MM.1S (cell line): ENCODE measurements around the gene LMF1.

ENCODE experiments used
- DNase-seq: peaks from one replicate; pipeline ENCODE4 v3.0.0-alpha.2; 2015
- H2AFZ ChIP-seq: fragments of 300-600 bp; sonication (generic); 2 replicates; pipeline ENCODE4 v1.6.0; 2016; ENCODE audit warnings: antibody characterized with exemption, low read length
- H3F3A ChIP-seq: fragments of 300-600 bp; sonication (generic); 2 replicates; pipeline ENCODE4 v1.6.1; 2016; ENCODE audit warnings: mild to moderate bottlenecking, antibody characterized with exemption, low read length, moderate library complexity, mixed read lengths; ENCODE audit not compliant: insufficient read depth
- H3K27ac ChIP-seq: fragments of 300-600 bp; sonication (generic); 2 replicates; pipeline ENCODE4 v1.5.1; 2016; ENCODE audit warnings: mild to moderate bottlenecking, low read length
- H3K27me3 ChIP-seq: fragments of 300-600 bp; sonication (generic); replicated peaks from 2 replicates; pipeline ENCODE4 v1.6.0; 2016; ENCODE audit warnings: low read length; ENCODE audit not compliant: insufficient read depth
- H3K36me3 ChIP-seq: fragments of 300-600 bp; sonication (generic); replicated peaks from 2 replicates; pipeline ENCODE4 v1.6.1; 2016; ENCODE audit warnings: mild to moderate bottlenecking, low read length, mixed read lengths; ENCODE audit not compliant: insufficient read depth
- H3K4me1 ChIP-seq: fragments of 300-600 bp; sonication (generic); 2 replicates; pipeline ENCODE4 v1.6.1; 2016; ENCODE audit warnings: low read length, mixed read lengths
- H3K4me2 ChIP-seq: fragments of 300-600 bp; sonication (generic); 2 replicates; pipeline ENCODE4 v1.6.0; 2016; ENCODE audit warnings: low read depth, low read length
- H3K4me3 ChIP-seq: fragments of 300-600 bp; sonication (generic); 2 replicates; pipeline ENCODE4 v1.5.1; 2016; ENCODE audit warnings: low read length, mixed read lengths
- H3K79me2 ChIP-seq: fragments of 300-600 bp; sonication (generic); 2 replicates; pipeline ENCODE4 v1.6.1; 2016; ENCODE audit warnings: mixed run types, low read length, mixed read lengths
- H3K9ac ChIP-seq: fragments of 300-600 bp; sonication (generic); 2 replicates; pipeline ENCODE4 v1.6.1; 2016; ENCODE audit warnings: low read length, mixed read lengths
- H3K9me2 ChIP-seq: fragments of 300-600 bp; sonication (generic); replicated peaks from 2 replicates; pipeline ENCODE4 v1.6.1; 2016; ENCODE audit warnings: mild to moderate bottlenecking, low read length, mixed read lengths; ENCODE audit not compliant: insufficient read depth
- H3K9me3 ChIP-seq: fragments of 300-600 bp; sonication (generic); replicated peaks from 2 replicates; pipeline ENCODE4 v1.6.1; 2016; ENCODE audit warnings: mild to moderate bottlenecking, low read length, mixed read lengths; ENCODE audit not compliant: insufficient read depth
- H4K20me1 ChIP-seq: fragments of 300-600 bp; sonication (generic); 2 replicates; pipeline ENCODE4 v1.6.1; 2016; ENCODE audit warnings: mild to moderate bottlenecking, low read length, moderate library complexity, mixed read lengths; ENCODE audit not compliant: insufficient read depth
- CTCF ChIP-seq: fragments of 300-600 bp; sonication (generic); IDR thresholded peaks from 2 replicates; pipeline ENCODE4 v1.5.1; 2016; ENCODE audit warnings: antibody characterized with exemption, low read length, mixed read lengths
- EZH2 ChIP-seq: fragments of 300-600 bp; sonication (generic); optimal IDR thresholded peaks from 2 replicates; pipeline ENCODE3; 2017; ENCODE audit warnings: low read depth, mild to moderate bottlenecking, antibody characterized with exemption, low read length, mixed read lengths
- EZH2phosphoT487 ChIP-seq: fragments of 300-600 bp; sonication (generic); IDR thresholded peaks from 2 replicates; pipeline ENCODE4 v1.6.1; 2018; ENCODE audit warnings: antibody characterized with exemption, low read length

Gene LMF1

GRCh38 chr16:919658-920050, 51.1 kb downstream of the LMF1 start:
- no peak overlapping the region for H3K4me2 ChIP-seq
- H3K27ac ChIP-seq = no peak overlapping the region
- TF ChIP-seq EZH2phosphoT487 = no peak
- TF ChIP-seq CTCF = no peak
- no peak for TF ChIP-seq EZH2
- no peak overlapping the region for H2AFZ ChIP-seq
- H3K4me3 ChIP-seq = no peak overlapping the region
- DNase-seq = no peak
- H4K20me1 ChIP-seq = no peaks in the 10 kb centered on the region
- no peaks in the 10 kb centered on the region for H3K36me3 ChIP-seq
- no peaks in the 10 kb centered on the region for H3K9me3 ChIP-seq
- no peaks in the 10 kb centered on the region for H3K4me1 ChIP-seq
- peaks cover 95% of the 10 kb centered on the region for H3K27me3 ChIP-seq
- no peaks in the 10 kb centered on the region for H3F3A ChIP-seq
- H3K9me2 ChIP-seq = no peaks in the 10 kb centered on the region
- H3K9ac ChIP-seq = no peak overlapping the region
- H3K79me2 ChIP-seq = no peaks in the 10 kb centered on the region

- Histone ChIP-seq H3K4me3 (no peak overlapping the region), H3K79me2 (no peaks in the 10 kb centered on the region), H3K9me2 (no peaks in the 10 kb centered on the region), H3K36me3 (no peaks in the 10 kb centered on the region), H3K9me3 (no peaks in the 10 kb centered on the region), H2AFZ (no peak overlapping the region), H3K4me2 (no peak overlapping the region), H3K27me3 (peaks cover 93% of the 10 kb centered on the region), H3K27ac (no peak overlapping the region), H3K9ac (no peak overlapping the region), H4K20me1 (no peaks in the 10 kb centered on the region), H3K4me1 (no peaks in the 10 kb centered on the region), H3F3A (no peaks in the 10 kb centered on the region)
- no peak for TF ChIP-seq CTCF
- no peak for TF ChIP-seq EZH2
- no peak for TF ChIP-seq EZH2phosphoT487
- DNase-seq = no peak
Measured at GRCh38 chr16:918741-919657, 51.8 kb downstream of the LMF1 start.

GRCh38 chr16:918068-918467, 52.7 kb downstream of the LMF1 start:
- Histone ChIP-seq H3F3A (no peaks in the 10 kb centered on the region), H3K4me2 (no peak overlapping the region), H3K27me3 (peaks cover 83% of the 10 kb centered on the region), H3K9me3 (no peaks in the 10 kb centered on the region), H3K27ac (no peak overlapping the region), H3K36me3 (no peaks in the 10 kb centered on the region), H3K79me2 (no peaks in the 10 kb centered on the region), H3K4me3 (no peak overlapping the region), H3K4me1 (no peaks in the 10 kb centered on the region), H4K20me1 (no peaks in the 10 kb centered on the region), H2AFZ (no peak overlapping the region), H3K9me2 (no peaks in the 10 kb centered on the region), H3K9ac (no peak overlapping the region)
- TF ChIP-seq EZH2phosphoT487 (no peak), EZH2 (no peak), CTCF (no peak)
- no peak for DNase-seq
